Stimulated activated CD4-positive, alpha-beta T cell treated with anti-CD3 and anti-CD28 coated beads, Interleukin-1b, Interleukin-23, amount 100 ng/mL, for 1 hour (primary cell): ENCODE results near the gene OSBP2.

Experiments used
- DNase-seq, 2 donors: peaks; one replicate each; pipeline ENCODE4 v3.0.0-alpha.2; 2020; ENCODE audit warnings: low read depth in 2 of 2

OSBP2 gene

GRCh38 chr22:30940685-30941362 is 246.2 kb downstream of the OSBP2 start:
- no peak for DNase-seq

- DNase-seq = no peak
These were observed 246.7 kb downstream of the OSBP2 start for GRCh38 chr22:30941363-30941740.

- peak in 1 of 2 donors; percentile 31 for DNase-seq
These were observed 248.7 kb downstream of the OSBP2 start for GRCh38 chr22:30943368-30943767.

GRCh38 chr22:30944986-30945385 is 250.3 kb downstream of the OSBP2 start:
- no peak for DNase-seq

GRCh38 chr22:30945653-30946052 is 251.0 kb downstream of the OSBP2 start:
- DNase-seq = no peak

- no peak for DNase-seq
These were observed 251.7 kb downstream of the OSBP2 start for GRCh38 chr22:30946354-30946753.

- no peak for DNase-seq
These were observed 252.6 kb downstream of the OSBP2 start for GRCh38 chr22:30947173-30947815.

GRCh38 chr22:30947816-30948454 is 253.3 kb downstream of the OSBP2 start:
- DNase-seq = no peak

GRCh38 chr22:30948930-30949342 is 254.3 kb downstream of the OSBP2 start:
- no peak for DNase-seq

GRCh38 chr22:30949934-30950660 is 255.4 kb downstream of the OSBP2 start:
- DNase-seq = no peak

- DNase-seq = no peak
These were observed 258.5 kb downstream of the OSBP2 start for GRCh38 chr22:30953206-30953605.

- DNase-seq = no peak
These were observed 260.5 kb downstream of the OSBP2 start for GRCh38 chr22:30955153-30955552.
